Lower leg skin (tissue), 4 donors: Measurements from ENCODE around the gene CSF2. TPM values are rescaled to one million over a fixed set of nuclear protein-coding genes. Genes with fewer than 3 reads are reported as not detected.

Source experiments
- DNase-seq, 2 donors: peaks; one replicate each; pipeline ENCODE4 v3.0.0-alpha.2; 2019; ENCODE audit warnings: low spot score in 2 of 2
- H3K4me3 ChIP-seq: fragments of 200-600 bp; sonication (generic); 2 replicates; pipeline ENCODE4 v1.5.1; 2017; ENCODE audit warnings: mild to moderate bottlenecking, low read depth; ENCODE audit not compliant: poor library complexity, severe bottlenecking
- POLR2A ChIP-seq, 2 donors: fragments of 450-650 bp; IDR thresholded peaks; one replicate each; pipeline ENCODE4 v1.6.1; 2016 to 2017; ENCODE audit warnings: antibody characterized with exemption in 2 of 2, mild to moderate bottlenecking in 1 of 2, moderate library complexity in 1 of 2
- WGBS, 2 donors: methylation state at CpG; one replicate each; pipeline ENCODE4 v1.1.5; 2018; 5-methylcytosine and 5-hydroxymethylcytosine counted together
- intact Hi-C: fragments of 100-400 bp; cut with DNase I; formaldehyde crosslinking; loops from one replicate; pipeline ENCODE4 v1.15.0; 2023; ENCODE audit warnings: low total_unique reads
- total RNA-seq, 4 donors: library from RNA; depleted of rRNA; stranded (reverse); fragments of >200 nt; gene quantifications; one replicate each; pipeline ENCODE4 v1.1.0, GENCODE V29; 2016
- TF ChIP-seq, protein P1 (sequence below), 3 donors: fragments of 450-650 bp; IDR thresholded peaks; one replicate each; pipeline ENCODE4 v1.5.1; 2016; ENCODE audit warnings: antibody characterized with exemption in 3 of 3, mild to moderate bottlenecking in 3 of 3, moderate library complexity in 2 of 3

Gene CSF2
- total RNA-seq, 4 donors from 2014 or later, result not detected

DNA sequence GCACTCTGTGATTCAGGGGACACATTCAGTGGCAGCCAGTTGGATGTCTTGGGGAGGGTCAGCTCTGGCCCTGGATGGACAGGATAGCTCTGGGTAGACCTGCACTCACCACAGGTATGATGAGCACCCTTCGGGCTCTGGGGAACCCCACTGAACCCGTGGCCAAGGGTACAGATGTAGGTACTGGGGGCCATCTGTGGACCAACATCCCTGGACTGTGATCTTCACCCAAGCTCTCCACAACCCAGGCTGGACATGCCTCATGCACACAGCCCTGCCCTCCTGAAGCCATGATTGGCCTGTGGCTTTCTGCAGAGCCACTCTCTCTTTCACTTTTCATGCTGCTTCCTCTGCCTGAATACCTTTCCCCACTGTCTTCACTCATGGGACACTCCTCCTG, 46.6 kb upstream of the CSF2 start:
- TF ChIP-seq, protein P1, sequence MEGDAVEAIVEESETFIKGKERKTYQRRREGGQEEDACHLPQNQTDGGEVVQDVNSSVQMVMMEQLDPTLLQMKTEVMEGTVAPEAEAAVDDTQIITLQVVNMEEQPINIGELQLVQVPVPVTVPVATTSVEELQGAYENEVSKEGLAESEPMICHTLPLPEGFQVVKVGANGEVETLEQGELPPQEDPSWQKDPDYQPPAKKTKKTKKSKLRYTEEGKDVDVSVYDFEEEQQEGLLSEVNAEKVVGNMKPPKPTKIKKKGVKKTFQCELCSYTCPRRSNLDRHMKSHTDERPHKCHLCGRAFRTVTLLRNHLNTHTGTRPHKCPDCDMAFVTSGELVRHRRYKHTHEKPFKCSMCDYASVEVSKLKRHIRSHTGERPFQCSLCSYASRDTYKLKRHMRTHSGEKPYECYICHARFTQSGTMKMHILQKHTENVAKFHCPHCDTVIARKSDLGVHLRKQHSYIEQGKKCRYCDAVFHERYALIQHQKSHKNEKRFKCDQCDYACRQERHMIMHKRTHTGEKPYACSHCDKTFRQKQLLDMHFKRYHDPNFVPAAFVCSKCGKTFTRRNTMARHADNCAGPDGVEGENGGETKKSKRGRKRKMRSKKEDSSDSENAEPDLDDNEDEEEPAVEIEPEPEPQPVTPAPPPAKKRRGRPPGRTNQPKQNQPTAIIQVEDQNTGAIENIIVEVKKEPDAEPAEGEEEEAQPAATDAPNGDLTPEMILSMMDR (IDR thresholded peaks at IDR 0.05), result no peak
- TF ChIP-seq POLR2A (IDR thresholded peaks at IDR 0.05), result no peak
- no peak for DNase-seq
- WGBS, 2 donors, result 75% methylated on average over 2 of the region's 2 CpGs; no CpG with 5 or more reads in 1 of the 2 donors
- intact Hi-C loops, result no loop called here
- H3K4me3 ChIP-seq, result no peak overlapping the region

GRCh38 chr5:132029609-132030330, 43.8 kb upstream of the CSF2 start:
- 86 to 88% methylated on average over 4 of the region's 4 CpGs for WGBS, 2 donors
- intact Hi-C loops, result no loop called here
- DNase-seq, result no peak
- no peak for TF ChIP-seq POLR2A (IDR thresholded peaks at IDR 0.05)
- TF ChIP-seq, protein P1 (IDR thresholded peaks at IDR 0.05), result no peak
- H3K4me3 ChIP-seq, result no peak overlapping the region

- WGBS, 2 donors, result 79 to 90% methylated on average over 2 of the region's 2 CpGs
These were observed 43.0 kb upstream of the CSF2 start for GRCh38 chr5:132030610-132031009.

DNA sequence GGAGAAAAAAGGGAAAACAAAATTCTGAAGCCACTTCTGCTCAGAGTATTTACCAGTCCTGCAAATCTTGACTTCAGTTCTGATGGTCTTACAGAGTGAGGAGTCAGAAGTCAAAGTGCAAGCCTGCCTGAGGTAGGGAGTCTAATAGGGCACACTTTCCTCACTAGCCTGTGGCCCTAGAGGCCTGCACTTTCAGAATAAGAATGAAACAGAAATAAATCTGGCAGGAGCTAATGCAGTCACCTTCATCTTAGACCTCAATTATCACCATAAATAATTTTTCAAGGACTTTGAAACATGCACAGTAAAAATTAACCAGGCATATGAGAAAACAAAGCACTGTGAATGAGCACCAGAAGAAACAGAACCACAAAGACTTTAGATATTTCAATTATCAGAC, 41.4 kb upstream of the CSF2 start:
- intact Hi-C loops, result no loop called here
- DNase-seq, result no peak

More at GRCh38 chr5:132030610-132031009, 43.0 kb upstream of the CSF2 start:
- no peak for DNase-seq
- intact Hi-C loops, result no loop called here
- TF ChIP-seq, protein P1 (IDR thresholded peaks at IDR 0.05), result no peak
- H3K4me3 ChIP-seq, result no peak overlapping the region

GRCh38 chr5:132033122-132033521, 40.5 kb upstream of the CSF2 start:
- DNase-seq, result no peak
- intact Hi-C loops, result no loop called here
- TF ChIP-seq POLR2A (IDR thresholded peaks at IDR 0.05), result no peak
- TF ChIP-seq, protein P1 (IDR thresholded peaks at IDR 0.05), result no peak
- no peak overlapping the region for H3K4me3 ChIP-seq
- 76 to 78% methylated on average over 4 of the region's 4 CpGs for whole genome bisulfite sequencing, 2 donors

More for the DNA sequence above, 41.4 kb upstream of the CSF2 start:
- TF ChIP-seq, protein P1 (IDR thresholded peaks at IDR 0.05), result no peak
- H3K4me3 ChIP-seq, result no peak overlapping the region

DNA sequence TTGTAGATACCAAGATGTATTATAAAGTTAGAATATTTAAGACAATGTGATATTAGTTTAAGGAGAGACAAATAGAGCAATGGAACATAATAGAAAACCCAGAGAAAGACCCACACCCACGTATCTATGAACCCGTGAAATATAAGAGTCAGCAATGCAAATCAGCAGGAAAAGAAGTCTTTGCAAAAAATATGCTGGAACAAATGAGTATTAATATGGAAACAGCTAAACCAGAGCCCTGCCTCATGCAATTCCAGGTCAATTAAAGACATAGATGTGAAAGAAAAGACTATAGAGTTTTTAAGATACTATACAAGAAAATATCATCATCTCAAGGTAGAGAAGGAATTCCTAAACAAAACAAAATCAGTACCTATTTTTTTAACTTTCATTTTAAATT, 36.2 kb upstream of the CSF2 start:
- no peak overlapping the region for H3K4me3 ChIP-seq
- DNase-seq, result no peak
- intact Hi-C loops, result no loop called here
- TF ChIP-seq, protein P1 (IDR thresholded peaks at IDR 0.05), result no peak
- TF ChIP-seq POLR2A (IDR thresholded peaks at IDR 0.05), result no peak
- WGBS, 2 donors, result 43 to 51% methylated on average over 2 of the region's 2 CpGs
